ENCODE measurements around the gene TTBK2. TPM values are rescaled to one million over a fixed set of nuclear protein-coding genes. Genes with fewer than 3 reads are reported as not detected.

TTBK2 gene
- polyA plus RNA-seq, 1 of the 3 experiments (the other 2 are of a cell fraction): 4.5 TPM

- DNase-seq: no peak
- no peaks in the 10 kb centered on the region for H3K4me1 ChIP-seq (ENCODE audit: control insufficient read depth in 1 of 2, insufficient read depth in 2 of 2, low read depth in 1 of 2, low read length in 1 of 2)
- H2AFZ ChIP-seq (ENCODE audit: low read depth): no peak overlapping the region
- no peak overlapping the region for H3K4me2 ChIP-seq
- peaks cover 0 to 3% of the 10 kb centered on the region in 2 experiments for H3K36me3 ChIP-seq (replicated peaks in 1 of 2; ENCODE audit: control insufficient read depth in 1 of 2, insufficient read depth in 2 of 2, low read length in 1 of 2)
- no peaks in the 10 kb centered on the region for H4K20me1 ChIP-seq (ENCODE audit: insufficient read depth)
- ChIA-PET POLR2A (no interaction called here), CTCF (no interaction called here)
- no peak for TF ChIP-seq RXRA (IDR thresholded peaks at IDR 0.05; ENCODE audit: borderline replicate concordance, low read depth)
- no peak for TF ChIP-seq NRF1 (IDR thresholded peaks at IDR 0.05; ENCODE audit: low read depth, low read length)
- TF ChIP-seq EZH2phosphoT487 (IDR thresholded peaks at IDR 0.05; ENCODE audit: borderline replicate concordance, low read depth): no peak
- no peak for TF ChIP-seq IRF3 (IDR thresholded peaks at IDR 0.05; ENCODE audit: low read depth, low read length)
- no peak for TF ChIP-seq RCOR1 (IDR thresholded peaks at IDR 0.05; ENCODE audit: low read length)
- TF ChIP-seq RAD21 (IDR thresholded peaks at IDR 0.05; ENCODE audit: low read length): no peak
- H3K4me3 ChIP-seq (ENCODE audit: low read depth in 2 of 2, low read length in 1 of 2): no peak overlapping the region
- H3K9ac ChIP-seq: no peak overlapping the region
- H3F3A ChIP-seq (replicated peaks; ENCODE audit: insufficient read depth): peaks cover 3% of the 10 kb centered on the region
- WGBS (ENCODE audit: low lambda C conversion rate): 100% methylated on average over 2 of the region's 2 CpGs
- H3K9me3 ChIP-seq: no peaks in the 10 kb centered on the region
- no peak overlapping the region for H3K27ac ChIP-seq (ENCODE audit: low read depth in 2 of 2, low read length in 1 of 2)
- H3K9me2 ChIP-seq: no peaks in the 10 kb centered on the region
- H3K27me3 ChIP-seq (ENCODE audit: insufficient read depth): no peaks in the 10 kb centered on the region
- H3K79me2 ChIP-seq (ENCODE audit: insufficient read depth): no peaks in the 10 kb centered on the region
These were observed 51.9 kb downstream of the TTBK2 start for GRCh38 chr15:42868683-42869082.

GRCh38 chr15:42863572-42864239 is 56.9 kb downstream of the TTBK2 start:
- Histone ChIP-seq H3K4me3 (ENCODE audit: low read depth in 2 of 2, low read length in 1 of 2) (no peak overlapping the region), H3K79me2 (ENCODE audit: insufficient read depth) (peaks cover 12% of the 10 kb centered on the region; the same call in 1 of the 2 replicates), H3K27ac (ENCODE audit: low read depth in 2 of 2, low read length in 1 of 2) (no peak overlapping the region), H3K9me3 (no peaks in the 10 kb centered on the region), H3K4me2 (no peak overlapping the region), H3K9ac (no peak overlapping the region), H3K9me2 (no peaks in the 10 kb centered on the region), H3K27me3 (ENCODE audit: insufficient read depth) (no peaks in the 10 kb centered on the region), H2AFZ (ENCODE audit: low read depth) (no peak overlapping the region), H3K36me3 (replicated peaks in 1 of 2; ENCODE audit: control insufficient read depth in 1 of 2, insufficient read depth in 2 of 2, low read length in 1 of 2) (peaks cover 0 to 5% of the 10 kb centered on the region in 2 experiments), H4K20me1 (ENCODE audit: insufficient read depth) (no peaks in the 10 kb centered on the region), H3K4me1 (ENCODE audit: control insufficient read depth in 1 of 2, insufficient read depth in 2 of 2, low read depth in 1 of 2, low read length in 1 of 2) (no peaks in the 10 kb centered on the region), H3F3A (replicated peaks; ENCODE audit: insufficient read depth) (no peaks in the 10 kb centered on the region)
- ChIA-PET POLR2A (no interaction called here), CTCF (no interaction called here)
- TF ChIP-seq USF1 (IDR thresholded peaks at IDR 0.05; ENCODE audit: borderline replicate concordance, low read depth) (no peak), EZH2phosphoT487 (IDR thresholded peaks at IDR 0.05; ENCODE audit: borderline replicate concordance, low read depth) (no peak), POLR2AphosphoS5 (IDR thresholded peaks at IDR 0.05; ENCODE audit: low read depth, low read length) (no peak), RCOR1 (IDR thresholded peaks at IDR 0.05; ENCODE audit: low read length) (no peak), GATA2 (CRISPR knock-in tag; IDR thresholded peaks at IDR 0.05) (no peak), FOXM1 (IDR thresholded peaks at IDR 0.05; ENCODE audit: low read depth) (no peak)
- DNase-seq: no peak
- 72% methylated on average over 2 of the region's 2 CpGs for WGBS (ENCODE audit: low lambda C conversion rate)

All from SK-N-SH (cell line).